H1 (cell line): ENCODE measurements around the gene ADGRV1. TPM values are rescaled to one million over a fixed set of nuclear protein-coding genes. Genes with fewer than 3 reads are reported as not detected.

Experiments used
- RFX5 ChIP-seq: IDR thresholded peaks from 2 replicates; pipeline ENCODE4 v1.6.1; 2011; ENCODE audit warnings: low read depth, low read length, improper control_type of control experiment, borderline replicate concordance
- polyA plus RNA-seq, 7 experiments: library from polyadenylated mRNA; depleted of rRNA in 3 of 7; stranded (reverse) in 5 of 7; unstranded in 2 of 7; fragments of >200 nt in 5 of 7; fragments of 200-250 nt in 2 of 7; gene quantifications; 1 replicate in 5 of 7; 2 replicates in 1 of 7; 4 replicates in 1 of 7; pipeline versions ENCODE4 v1.2.1 to v1.2.3, GENCODE V29; 2011 to 2013; ENCODE audit warnings: missing spikeins in 2 of 7, mixed read lengths in 2 of 7
- total RNA-seq: library from RNA; stranded (reverse); fragmentation: NEBNext Ultra II Directional; extraction: Animal tissue kit (Norgen Biotek cat#: 25700); gene quantifications from 2 replicates; pipeline ENCODE4 v1.2.1, GENCODE V29; 2021

ADGRV1 gene
- total and polyA plus RNA-seq, 2 of the 8 experiments (the other 6 are each of a cell fraction or from before 2014, with no cell fraction given) = 53.1 to 62.2 TPM

DNA sequence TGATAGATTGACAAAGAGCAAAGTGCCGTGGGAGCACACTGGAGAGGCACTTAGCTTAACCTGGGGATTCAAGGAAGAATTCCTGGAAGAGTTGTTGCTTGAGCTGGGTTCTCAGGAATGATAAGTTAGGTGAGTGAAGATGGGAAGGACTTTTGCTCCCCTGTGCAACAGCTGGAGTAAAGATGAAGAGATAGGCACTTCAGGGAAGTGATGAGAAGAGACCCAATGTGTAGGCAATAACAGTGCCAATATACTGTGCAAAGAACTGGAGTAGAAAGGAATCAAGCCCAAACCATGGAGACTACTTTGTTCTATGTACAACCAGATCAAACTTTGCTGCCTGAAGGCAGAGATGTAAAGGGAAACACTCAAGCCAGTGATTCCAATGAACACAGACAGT lies 92.2 kb downstream of the ADGRV1 start (continued):
- no peak for TF ChIP-seq RFX5
